SH-SY5Y (cell line): ENCODE data around the gene PDCD5.

ENCODE experiments used
- GATA2 ChIP-seq: IDR thresholded peaks from 2 replicates; pipeline ENCODE4 v1.6.1; 2011; ENCODE audit warnings: mild to moderate bottlenecking, low read depth, low read length
- GATA3 ChIP-seq: IDR thresholded peaks from 2 replicates; pipeline ENCODE4 v1.6.1; 2011; ENCODE audit warnings: low read depth, mild to moderate bottlenecking, low read length, moderate library complexity

- TF ChIP-seq GATA3: no peak
- no peak for TF ChIP-seq GATA2
These were observed 7.5 kb upstream of the PDCD5 start for GRCh38 chr19:32573492-32573794.
